Hematopoietic multipotent progenitor cell treated with erythropoietin and hydrocortisone succinate and interleukin-3 and kit ligand, for 17 days (in vitro differentiated cells): ENCODE measurements around the gene MRFAP1L1.
A peak's percentile ranks its signal among the peaks of the same experiment; 100 is the strongest.
"Not testable (repeated sequence)": the region's sequence is repeated elsewhere in the genome, so short reads cannot be mapped to it uniquely, and the experiment has no call there.

ENCODE experiments used
- DNase-seq: peaks from one replicate; pipeline ENCODE4 v3.0.0-alpha.2; 2015; ENCODE audit warnings: low spot score

The MRFAP1L1 gene

GRCh38 chr4:6709230-6710114, at the start of gene MRFAP1L1:
Gene MRFAP1L1 (minus strand): TSS chr4:6709865. CDS start chr4:6709629, 236 bp downstream.
- peak; percentile 96 for DNase-seq

GRCh38 chr4:6758728-6759127, 49.1 kb upstream of the MRFAP1L1 start:
- no peak for DNase-seq

GRCh38 chr4:6756345-6756744, 46.7 kb upstream of the MRFAP1L1 start:
- DNase-seq = not testable (repeated sequence)

GRCh38 chr4:6755088-6755753, 45.6 kb upstream of the MRFAP1L1 start:
- DNase-seq = no peak

- no peak for DNase-seq
Observed at GRCh38 chr4:6754481-6755087, 44.9 kb upstream of the MRFAP1L1 start.

GRCh38 chr4:6753891-6754290, 44.2 kb upstream of the MRFAP1L1 start:
- DNase-seq = no peak

GRCh38 chr4:6753103-6753560, 43.5 kb upstream of the MRFAP1L1 start:
- no peak for DNase-seq

- no peak for DNase-seq
Observed at GRCh38 chr4:6752486-6752829, 42.8 kb upstream of the MRFAP1L1 start.

GRCh38 chr4:6751611-6752485, 42.2 kb upstream of the MRFAP1L1 start:
- no peak for DNase-seq

GRCh38 chr4:6750286-6751221, 40.9 kb upstream of the MRFAP1L1 start:
- DNase-seq = no peak

- peak; percentile 73 for DNase-seq
Observed at GRCh38 chr4:6749340-6750171, 39.9 kb upstream of the MRFAP1L1 start.

- DNase-seq = no peak
Observed at GRCh38 chr4:6748286-6748685, 38.6 kb upstream of the MRFAP1L1 start.

GRCh38 chr4:6747294-6748051, 37.8 kb upstream of the MRFAP1L1 start:
- DNase-seq = peak; percentile 84

GRCh38 chr4:6746721-6747293, 37.1 kb upstream of the MRFAP1L1 start:
- no peak for DNase-seq

- no peak for DNase-seq
Observed at GRCh38 chr4:6742989-6743388, 33.3 kb upstream of the MRFAP1L1 start.

GRCh38 chr4:6742507-6742906, 32.8 kb upstream of the MRFAP1L1 start:
- no peak for DNase-seq

- DNase-seq = no peak
Observed at GRCh38 chr4:6740347-6740746, 30.7 kb upstream of the MRFAP1L1 start.

GRCh38 chr4:6739920-6740319, 30.3 kb upstream of the MRFAP1L1 start:
- no peak for DNase-seq
